SU-DHL-6 (cell line): ENCODE results near the gene FAM162A.

Experiments used
- H2AFZ ChIP-seq: fragments of 200-600 bp; sonication (generic); 2 replicates; pipeline ENCODE4 v1.6.1; 2014; ENCODE audit warnings: low read depth, mild to moderate bottlenecking, moderate library complexity, mixed read lengths, antibody characterized with exemption, low read length; ENCODE audit not compliant: severe bottlenecking
- H3F3A ChIP-seq: fragments of 200-600 bp; shearing (Covaris generic); 2 replicates; pipeline ENCODE4 v1.6.0; 2016; ENCODE audit warnings: antibody characterized with exemption, mild to moderate bottlenecking; ENCODE audit not compliant: insufficient read depth
- H3K27ac ChIP-seq: fragments of 200-600 bp; sonication (generic); 2 replicates; pipeline ENCODE4 v1.5.1; 2016; ENCODE audit warnings: low read depth, mild to moderate bottlenecking, low read length, moderate library complexity, mixed read lengths
- H3K27me3 ChIP-seq: fragments of 200-600 bp; sonication (generic), shearing (Covaris generic); 2 replicates; pipeline ENCODE4 v1.6.0; 2014; ENCODE audit warnings: mild to moderate bottlenecking, low read length
- H3K36me3 ChIP-seq: fragments of 200-600 bp; sonication (generic); 2 replicates; pipeline ENCODE4 v1.6.1; 2014; ENCODE audit warnings: mild to moderate bottlenecking, low read length, mixed read lengths
- H3K4me2 ChIP-seq: fragments of 300-600, 200-600 bp; shearing (Covaris generic), sonication (generic); 2 replicates; pipeline ENCODE4 v1.6.0; 2014; ENCODE audit warnings: low read length, low read depth, mild to moderate bottlenecking; ENCODE audit not compliant: poor library complexity, severe bottlenecking
- H3K4me3 ChIP-seq: fragments of 200-600 bp; sonication (generic); 2 replicates; pipeline ENCODE4 v1.5.1; 2014; ENCODE audit warnings: antibody characterized with exemption, low read length, mild to moderate bottlenecking, mixed read lengths; ENCODE audit not compliant: insufficient read depth, poor library complexity, severe bottlenecking
- H3K79me2 ChIP-seq: fragments of 200-600 bp; sonication (generic); 2 replicates; pipeline ENCODE4 v1.6.1; 2014; ENCODE audit warnings: mild to moderate bottlenecking, low read length, moderate library complexity; ENCODE audit not compliant: insufficient read depth
- H3K9ac ChIP-seq: fragments of 200-600 bp; sonication (generic); 2 replicates; pipeline ENCODE4 v1.7.0; 2014; ENCODE audit warnings: mild to moderate bottlenecking, low read length
- H3K9me2 ChIP-seq: fragments of 200-600 bp; sonication (generic); replicated peaks from 2 replicates; pipeline ENCODE4 v1.6.1; 2014; ENCODE audit warnings: low read length; ENCODE audit not compliant: insufficient read depth
- H3K9me3 ChIP-seq: fragments of 200-600 bp; sonication (generic); 2 replicates; pipeline ENCODE4 v1.6.1; 2014; ENCODE audit warnings: low read length, mixed read lengths; ENCODE audit not compliant: insufficient read depth
- H4K20me1 ChIP-seq: fragments of 200-600 bp; sonication (generic); 2 replicates; pipeline ENCODE4 v1.6.1; 2014; ENCODE audit warnings: low read depth, mild to moderate bottlenecking, antibody characterized with exemption, low read length, moderate library complexity, mixed read lengths
- EZH2phosphoT487 ChIP-seq: fragments of 200-600 bp; sonication (generic), shearing (Covaris generic); conservative IDR thresholded peaks from 2 replicates; pipeline ENCODE4 v1.6.1; 2018; ENCODE audit warnings: mild to moderate bottlenecking, antibody characterized with exemption, low read length, moderate library complexity, mixed read lengths
- TF ChIP-seq, protein P1 (sequence below): fragments of 200-600 bp; sonication (generic); IDR thresholded peaks from one replicate; pipeline ENCODE4 v1.5.1; 2017; ENCODE audit warnings: antibody characterized with exemption, mild to moderate bottlenecking, low read length, moderate library complexity; ENCODE audit not compliant: insufficient read depth, poor library complexity, severe bottlenecking

Gene FAM162A

DNA sequence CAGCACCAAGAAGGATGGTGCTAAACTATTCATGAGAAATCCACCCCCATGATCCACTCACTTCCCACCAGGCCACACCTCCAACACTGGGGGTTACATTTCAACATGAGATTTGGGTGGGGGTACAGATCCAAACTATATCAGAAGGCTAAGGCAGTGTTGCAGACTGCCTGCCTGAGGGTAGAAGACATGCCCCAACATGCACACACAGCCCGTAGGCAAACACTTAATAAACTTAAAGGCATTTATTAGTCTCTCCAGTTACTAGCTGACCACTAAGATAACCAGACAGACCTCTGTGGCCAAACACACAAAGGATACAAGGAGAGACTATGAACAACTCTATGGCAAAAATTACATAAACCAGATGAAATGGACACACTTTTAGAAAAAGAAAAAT is 10.2 kb downstream of the FAM162A start:
- Histone ChIP-seq H3K9me3 (no peaks in the 10 kb centered on the region), H3K27me3 (no peaks in the 10 kb centered on the region), H3K27ac (no peak overlapping the region), H3K9ac (no peak overlapping the region), H3K36me3 (no peaks in the 10 kb centered on the region), H3K79me2 (peaks cover 15% of the 10 kb centered on the region; the same call in 1 of the 2 replicates), H3K9me2 (no peaks in the 10 kb centered on the region), H2AFZ (no peak overlapping the region), H3K4me2 (no peak overlapping the region), H3F3A (peaks cover 11% of the 10 kb centered on the region), H4K20me1 (0 out of 2 replicates have a peak, but pooled peaks cover 4% of the 10 kb centered on the region), H3K4me3 (no peak overlapping the region)
- TF ChIP-seq, protein P1, sequence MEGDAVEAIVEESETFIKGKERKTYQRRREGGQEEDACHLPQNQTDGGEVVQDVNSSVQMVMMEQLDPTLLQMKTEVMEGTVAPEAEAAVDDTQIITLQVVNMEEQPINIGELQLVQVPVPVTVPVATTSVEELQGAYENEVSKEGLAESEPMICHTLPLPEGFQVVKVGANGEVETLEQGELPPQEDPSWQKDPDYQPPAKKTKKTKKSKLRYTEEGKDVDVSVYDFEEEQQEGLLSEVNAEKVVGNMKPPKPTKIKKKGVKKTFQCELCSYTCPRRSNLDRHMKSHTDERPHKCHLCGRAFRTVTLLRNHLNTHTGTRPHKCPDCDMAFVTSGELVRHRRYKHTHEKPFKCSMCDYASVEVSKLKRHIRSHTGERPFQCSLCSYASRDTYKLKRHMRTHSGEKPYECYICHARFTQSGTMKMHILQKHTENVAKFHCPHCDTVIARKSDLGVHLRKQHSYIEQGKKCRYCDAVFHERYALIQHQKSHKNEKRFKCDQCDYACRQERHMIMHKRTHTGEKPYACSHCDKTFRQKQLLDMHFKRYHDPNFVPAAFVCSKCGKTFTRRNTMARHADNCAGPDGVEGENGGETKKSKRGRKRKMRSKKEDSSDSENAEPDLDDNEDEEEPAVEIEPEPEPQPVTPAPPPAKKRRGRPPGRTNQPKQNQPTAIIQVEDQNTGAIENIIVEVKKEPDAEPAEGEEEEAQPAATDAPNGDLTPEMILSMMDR: no peak
- TF ChIP-seq EZH2phosphoT487: no peak

- Histone ChIP-seq H3K4me2 (no peak overlapping the region), H3K79me2 (peaks cover 4% of the 10 kb centered on the region; the same call in 1 of the 2 replicates), H3K9me2 (no peaks in the 10 kb centered on the region), H3K36me3 (no peaks in the 10 kb centered on the region), H3F3A (peaks cover 11% of the 10 kb centered on the region), H4K20me1 (0 out of 2 replicates have a peak, but pooled peaks cover 4% of the 10 kb centered on the region), H2AFZ (no peak overlapping the region), H3K27ac (no peak overlapping the region), H3K4me3 (no peak overlapping the region), H3K9ac (no peak overlapping the region), H3K9me3 (no peaks in the 10 kb centered on the region), H3K27me3 (no peaks in the 10 kb centered on the region)
- TF ChIP-seq EZH2phosphoT487: no peak
- TF ChIP-seq, protein P1: no peak
Measured at GRCh38 chr3:122395582-122395981, 11.6 kb downstream of the FAM162A start.

GRCh38 chr3:122396511-122396910 is 12.5 kb downstream of the FAM162A start:
- peaks cover 10% of the 10 kb centered on the region for H3F3A ChIP-seq
- no peak overlapping the region for H3K27ac ChIP-seq
- 0 out of 2 replicates have a peak, but pooled peaks cover 4% of the 10 kb centered on the region for H4K20me1 ChIP-seq
- H3K4me2 ChIP-seq: no peak overlapping the region
- no peak overlapping the region for H3K4me3 ChIP-seq
- H3K79me2 ChIP-seq: peaks cover 2% of the 10 kb centered on the region; the same call in 1 of the 2 replicates
- no peaks in the 10 kb centered on the region for H3K9me2 ChIP-seq
- no peaks in the 10 kb centered on the region for H3K9me3 ChIP-seq
- no peak overlapping the region for H2AFZ ChIP-seq
- H3K36me3 ChIP-seq: no peaks in the 10 kb centered on the region
- H3K9ac ChIP-seq: no peak overlapping the region
- H3K27me3 ChIP-seq: no peaks in the 10 kb centered on the region
- TF ChIP-seq, protein P1: no peak
- no peak for TF ChIP-seq EZH2phosphoT487
